ENCODE data around the gene LRRTM4. TPM values are rescaled to one million over a fixed set of nuclear protein-coding genes. Genes with fewer than 3 reads are reported as not detected.
"Not testable (repeated sequence)": the region's sequence is repeated elsewhere in the genome, so short reads cannot be mapped to it uniquely, and the experiment has no call there.

LRRTM4 gene
- total and polyA plus RNA-seq, 10 of the 15 experiments (the other 5 are each of a cell fraction or from before 2014, with no cell fraction given): 0.01 to 1.0 TPM; not detected in 8

DNA sequence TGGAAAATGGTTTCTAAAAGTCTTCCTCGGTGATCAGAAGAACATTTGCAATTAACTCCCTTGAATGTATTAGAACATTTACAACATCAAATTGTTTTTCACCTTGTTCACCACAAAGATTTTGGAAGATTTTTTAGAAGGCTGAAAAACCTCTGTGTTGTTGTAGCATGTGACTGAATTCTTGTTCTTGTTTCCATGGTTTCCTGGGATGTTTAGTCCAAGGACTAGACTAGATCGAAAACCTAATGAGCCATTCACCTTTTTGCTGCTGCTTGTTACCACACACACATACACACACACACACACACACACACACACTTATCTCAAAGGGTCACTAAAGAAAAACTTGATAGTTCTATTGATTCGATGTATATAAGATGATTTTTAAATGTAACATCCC, 380.0 kb downstream of the LRRTM4 start:
- no peaks in the 10 kb centered on the region for H3K4me1 ChIP-seq (ENCODE audit: control insufficient read depth, insufficient read depth, low read length)
- H2AFZ ChIP-seq (ENCODE audit: control insufficient read depth, low read depth, low read length): no peak overlapping the region
- TF ChIP-seq MTA2 (IDR thresholded peaks at IDR 0.05; ENCODE audit: low read depth) (no peak), DPF2 (IDR thresholded peaks at IDR 0.05) (no peak)
- H3K4me2 ChIP-seq (ENCODE audit: control insufficient read depth, insufficient read depth): no peak overlapping the region
- no peaks in the 10 kb centered on the region for H3K27me3 ChIP-seq (replicated peaks in 1 of 2; ENCODE audit: control insufficient read depth in 2 of 2, insufficient read depth in 2 of 2, low read length in 1 of 2)
- no peak overlapping the region for H3K27ac ChIP-seq (ENCODE audit: control insufficient read depth, insufficient read depth)
- 26% methylated on average over 3 of the region's 3 CpGs for WGBS (ENCODE audit: insufficient coverage, insufficient replicate concordance, low lambda C conversion rate, missing lambda C conversion rate)
- intact Hi-C loops (cut with micrococcal nuclease; ENCODE audit: unreplicated experiment) (no loop called here), in situ Hi-C loops (cut with MboI) (no loop called here)
- H3K36me3 ChIP-seq (ENCODE audit: control insufficient read depth in 2 of 2, insufficient read depth in 2 of 2, low read length in 1 of 2): no peaks in the 10 kb centered on the region
- POLR2A ChIA-PET: no interaction called here
- H4K20me1 ChIP-seq (ENCODE audit: control insufficient read depth, insufficient read depth): no peaks in the 10 kb centered on the region
- RAD21 ChIA-PET (ENCODE audit: unreplicated experiment): no interaction called here
- H3K9me3 ChIP-seq (replicated peaks; ENCODE audit: control insufficient read depth, insufficient read depth, low read length): no peaks in the 10 kb centered on the region
- ATAC-seq: no peak
- FAIRE-seq: no peak
- no TSS peak for BruUV-seq (replicated peaks)
- no peak for DNase-seq (ENCODE audit: low read depth, low spot score)
- no peaks in the 10 kb centered on the region for H3K79me2 ChIP-seq (ENCODE audit: control insufficient read depth, insufficient read depth, low read length)
- CTCF ChIA-PET: no interaction called here
- no peak overlapping the region for H3K4me3 ChIP-seq
- SMC1A ChIA-PET (ENCODE audit: uncharacterized antibody, unreplicated experiment): no interaction called here
- no peak overlapping the region for H3K9ac ChIP-seq (ENCODE audit: control insufficient read depth, insufficient read depth, low read length)

DNA sequence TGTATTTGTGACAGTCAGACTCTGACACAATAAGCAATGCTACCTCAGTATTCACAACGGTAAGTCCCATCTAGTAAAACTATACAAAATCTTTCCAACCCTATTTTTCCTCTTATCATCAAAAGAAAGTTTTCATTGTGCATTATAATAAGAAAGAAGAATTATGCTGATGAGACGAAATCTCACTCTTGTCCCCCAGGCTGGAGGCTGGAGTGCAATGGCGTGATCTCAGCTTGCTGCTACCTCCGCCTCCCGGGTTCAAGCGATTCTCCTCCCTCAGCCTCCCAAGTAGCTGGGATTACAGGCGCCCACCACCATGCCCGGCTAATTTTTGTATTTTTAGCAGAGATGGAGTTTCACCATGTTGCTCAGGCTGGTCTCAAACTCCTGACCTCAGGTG, 393.7 kb downstream of the LRRTM4 start:
- H3K4me3 ChIP-seq; DNase-seq (ENCODE audit: low read depth, low spot score); H2AFZ ChIP-seq (ENCODE audit: control insufficient read depth, low read depth, low read length); H3K27me3 ChIP-seq (replicated peaks in 1 of 2; ENCODE audit: control insufficient read depth in 2 of 2, insufficient read depth in 2 of 2, low read length in 1 of 2); H3K36me3 ChIP-seq (ENCODE audit: control insufficient read depth in 2 of 2, insufficient read depth in 2 of 2, low read length in 1 of 2); H3K4me2 ChIP-seq (ENCODE audit: control insufficient read depth, insufficient read depth); H3K4me1 ChIP-seq (ENCODE audit: control insufficient read depth, insufficient read depth, low read length); in situ Hi-C loops (cut with MboI); H3K9me3 ChIP-seq (replicated peaks; ENCODE audit: control insufficient read depth, insufficient read depth, low read length); SMC1A ChIA-PET (ENCODE audit: uncharacterized antibody, unreplicated experiment); BruUV-seq (replicated peaks); FAIRE-seq; H3K79me2 ChIP-seq (ENCODE audit: control insufficient read depth, insufficient read depth, low read length); H3K27ac ChIP-seq (ENCODE audit: control insufficient read depth, insufficient read depth); ATAC-seq; intact Hi-C loops (cut with micrococcal nuclease; ENCODE audit: unreplicated experiment); RAD21 ChIA-PET (ENCODE audit: unreplicated experiment); H4K20me1 ChIP-seq (ENCODE audit: control insufficient read depth, insufficient read depth); H3K9ac ChIP-seq (ENCODE audit: control insufficient read depth, insufficient read depth, low read length); POLR2A ChIA-PET; CTCF ChIA-PET: not testable (repeated sequence)
- WGBS (ENCODE audit: insufficient coverage, insufficient replicate concordance, low lambda C conversion rate, missing lambda C conversion rate): 37% methylated on average over 8 of the region's 8 CpGs

Data from GM12878 (cell line).